DMS53 treated with DMSO at 0.1 percent for 48 hours (cell line): Measurements from ENCODE around the gene PLAAT4.
"Not testable (repeated sequence)": the region's sequence is repeated elsewhere in the genome, so short reads cannot be mapped to it uniquely, and the experiment has no call there.

Source experiments
- DNase-seq: peaks from one replicate; lab custom pipeline; 2025; ENCODE audit not compliant: unreplicated experiment; lab: John Stamatoyannopoulos, UW

PLAAT4 gene

GRCh38 chr11:63510360-63511047, 26.1 kb upstream of the PLAAT4 start:
- DNase-seq = no peak

- no peak for DNase-seq
These were observed 25.4 kb upstream of the PLAAT4 start for GRCh38 chr11:63511048-63511748.

- DNase-seq = no peak
These were observed 23.8 kb upstream of the PLAAT4 start for GRCh38 chr11:63512816-63513215.

- DNase-seq = no peak
These were observed 20.5 kb upstream of the PLAAT4 start for GRCh38 chr11:63516109-63516508.

- no peak for DNase-seq
These were observed 19.5 kb upstream of the PLAAT4 start for GRCh38 chr11:63517156-63517555.

GRCh38 chr11:63518548-63518947, 18.1 kb upstream of the PLAAT4 start:
- no peak for DNase-seq

- DNase-seq = no peak
These were observed 15.9 kb upstream of the PLAAT4 start for GRCh38 chr11:63520606-63521170.

GRCh38 chr11:63521896-63522295, 14.7 kb upstream of the PLAAT4 start:
- DNase-seq = no peak

GRCh38 chr11:63523151-63523550, 13.5 kb upstream of the PLAAT4 start:
- DNase-seq = no peak

- no peak for DNase-seq
These were observed 8.9 kb upstream of the PLAAT4 start for GRCh38 chr11:63527667-63528066.

- DNase-seq = not testable (repeated sequence)
These were observed 8.5 kb upstream of the PLAAT4 start for GRCh38 chr11:63528156-63528555.

GRCh38 chr11:63528729-63529278, 7.8 kb upstream of the PLAAT4 start:
- not testable (repeated sequence) for DNase-seq

- not testable (repeated sequence) for DNase-seq
These were observed 7.2 kb upstream of the PLAAT4 start for GRCh38 chr11:63529373-63529772.

- DNase-seq = no peak
These were observed 6.6 kb upstream of the PLAAT4 start for GRCh38 chr11:63530021-63530420.

- DNase-seq = not testable (repeated sequence)
These were observed 5.4 kb upstream of the PLAAT4 start for GRCh38 chr11:63531074-63531792.

GRCh38 chr11:63532117-63532516, 4.5 kb upstream of the PLAAT4 start:
- DNase-seq = no peak

- DNase-seq = no peak
These were observed 3.7 kb upstream of the PLAAT4 start for GRCh38 chr11:63532799-63533475.

- no peak for DNase-seq
These were observed 2.5 kb upstream of the PLAAT4 start for GRCh38 chr11:63534076-63534475.

GRCh38 chr11:63534895-63535461, 1.6 kb upstream of the PLAAT4 start:
- DNase-seq = no peak

- no peak for DNase-seq
These were observed 874 bp upstream of the PLAAT4 start for GRCh38 chr11:63535734-63536133.
